Stimulated activated CD8-positive, alpha-beta memory T cell treated with anti-CD3 and anti-CD28 coated beads, Interleukin-15, amount 100 ng/mL, for 4 hours (primary cell): ENCODE results near the gene MACROD2.
"Not testable (repeated sequence)": the region's sequence is repeated elsewhere in the genome, so short reads cannot be mapped to it uniquely, and the experiment has no call there.

Experiments
- DNase-seq, 2 donors: peaks; one replicate each; pipeline ENCODE4 v3.0.0-alpha.2; 2020; ENCODE audit warnings: low read depth in 2 of 2

MACROD2 gene

GRCh38 chr20:15164726-15165125 lies 1169.4 kb downstream of the MACROD2 start:
- DNase-seq = no peak

GRCh38 chr20:15166744-15167143 lies 1171.4 kb downstream of the MACROD2 start:
- DNase-seq = no peak

GRCh38 chr20:15171016-15171415 lies 1175.7 kb downstream of the MACROD2 start:
- no peak for DNase-seq

GRCh38 chr20:15176929-15177328 lies 1181.6 kb downstream of the MACROD2 start:
- no peak for DNase-seq

- no peak for DNase-seq
Observed at GRCh38 chr20:15178581-15178980, 1183.3 kb downstream of the MACROD2 start.

GRCh38 chr20:15179381-15179780 lies 1184.1 kb downstream of the MACROD2 start:
- no peak for DNase-seq

GRCh38 chr20:15179781-15180180 lies 1184.5 kb downstream of the MACROD2 start:
- no peak for DNase-seq

- DNase-seq = no peak
Observed at GRCh38 chr20:15185322-15185721, 1190.0 kb downstream of the MACROD2 start.

- DNase-seq = no peak
Observed at GRCh38 chr20:15185913-15186312, 1190.6 kb downstream of the MACROD2 start.

- DNase-seq = no peak
Observed at GRCh38 chr20:15187612-15188011, 1192.3 kb downstream of the MACROD2 start.

GRCh38 chr20:15188415-15188814 lies 1193.1 kb downstream of the MACROD2 start:
- no peak for DNase-seq

GRCh38 chr20:15191082-15191723 lies 1195.9 kb downstream of the MACROD2 start:
- DNase-seq = no peak

- no peak for DNase-seq
Observed at GRCh38 chr20:15195378-15195777, 1200.1 kb downstream of the MACROD2 start.

- no peak for DNase-seq
Observed at GRCh38 chr20:15196547-15197255, 1201.4 kb downstream of the MACROD2 start.

- not testable (repeated sequence) for DNase-seq
Observed at GRCh38 chr20:15198017-15198416, 1202.7 kb downstream of the MACROD2 start.

GRCh38 chr20:15199698-15200097 lies 1204.4 kb downstream of the MACROD2 start:
- DNase-seq = no peak

GRCh38 chr20:15200147-15200565 lies 1204.8 kb downstream of the MACROD2 start:
- no peak for DNase-seq

- no peak for DNase-seq
Observed at GRCh38 chr20:15201602-15202001, 1206.3 kb downstream of the MACROD2 start.

GRCh38 chr20:15204234-15204633 lies 1208.9 kb downstream of the MACROD2 start:
- no peak for DNase-seq

- no peak for DNase-seq
Observed at GRCh38 chr20:15205028-15205427, 1209.7 kb downstream of the MACROD2 start.

GRCh38 chr20:15205719-15206118 lies 1210.4 kb downstream of the MACROD2 start:
- DNase-seq = no peak

GRCh38 chr20:15209537-15209936 lies 1214.2 kb downstream of the MACROD2 start:
- no peak for DNase-seq

- DNase-seq = no peak
Observed at GRCh38 chr20:15214051-15214450, 1218.7 kb downstream of the MACROD2 start.
